ENCODE measurements around the gene FARS2. TPM values are rescaled to one million over a fixed set of nuclear protein-coding genes. Genes with fewer than 3 reads are reported as not detected.

FARS2 gene
- total and polyA plus RNA-seq, 2 of the 13 experiments (the other 11 are each of a cell fraction or from before 2014, with no cell fraction given) = 15.4 to 26.0 TPM

- H3K4me1 ChIP-seq (ENCODE audit: insufficient read depth, low read length) = no peaks in the 10 kb centered on the region
- ChIA-PET CTCF (ENCODE audit: low intra/inter-chr PET ratio, low total read pairs) (no interaction called here), POLR2A (no interaction called here)
- no peak for FAIRE-seq
- peaks cover 7% of the 10 kb centered on the region; the same call in 1 of the 2 replicates for H3K9me3 ChIP-seq (ENCODE audit: low read length)
- in situ Hi-C loops (cut with HindIII; ENCODE audit: extremely low pct_ligation_motif_present, low pct_unique_long_range_greater_than_20kb) = no loop called here
- DNase-seq (ENCODE audit: low spot score) = no peak
- no TSS peak for BruUV-seq (replicated peaks)
- TF ChIP-seq GABPA (IDR thresholded peaks at IDR 0.05; ENCODE audit: low read depth, low read length) = no peak
- no peak for TF ChIP-seq GABPA (CRISPR knock-in tag; IDR thresholded peaks at IDR 0.05; ENCODE audit: low read depth)
- no peak for TF ChIP-seq BCLAF1 (IDR thresholded peaks at IDR 0.05)
- TF ChIP-seq TCF12 (IDR thresholded peaks at IDR 0.05) = no peak
- TF ChIP-seq TCF12 (CRISPR knock-in tag; IDR thresholded peaks at IDR 0.05) = no peak
- TF ChIP-seq CREM (IDR thresholded peaks at IDR 0.05) = no peak
- TF ChIP-seq CREM (CRISPR knock-in tag; IDR thresholded peaks at IDR 0.05) = no peak
- no peak for TF ChIP-seq HMGA1 (CRISPR knock-in tag; conservative IDR thresholded peaks at IDR 0.05)
- TF ChIP-seq NONO (IDR thresholded peaks at IDR 0.05) = no peak
- TF ChIP-seq NONO (CRISPR knock-in tag; conservative IDR thresholded peaks at IDR 0.05) = no peak
- no peak for TF ChIP-seq MIXL1 (CRISPR knock-in tag; IDR thresholded peaks at IDR 0.05)
- TF ChIP-seq ZNF557 (CRISPR knock-in tag; IDR thresholded peaks at IDR 0.05) = no peak
- TF ChIP-seq KAT8 (CRISPR knock-in tag; IDR thresholded peaks at IDR 0.05) = no peak
- no peak for TF ChIP-seq ZFYVE20 (CRISPR knock-in tag; IDR thresholded peaks at IDR 0.05; ENCODE audit: borderline replicate concordance, low read depth)
- TF ChIP-seq THAP11 (CRISPR knock-in tag; IDR thresholded peaks at IDR 0.05) = no peak
- no peak for TF ChIP-seq ZNF513 (CRISPR knock-in tag; conservative IDR thresholded peaks at IDR 0.05)
- TF ChIP-seq HHEX (CRISPR knock-in tag; IDR thresholded peaks at IDR 0.05) = no peak
- no peak for TF ChIP-seq ZNF737 (CRISPR knock-in tag; IDR thresholded peaks at IDR 0.05; ENCODE audit: borderline replicate concordance)
- TF ChIP-seq RAD21 (CRISPR knock-in tag; IDR thresholded peaks at IDR 0.05) = no peak
- TF ChIP-seq ZNF230 (CRISPR knock-in tag; IDR thresholded peaks at IDR 0.05) = no peak
- no peak for TF ChIP-seq ZNF451 (CRISPR knock-in tag; IDR thresholded peaks at IDR 0.05)
- TF ChIP-seq ZSCAN9 (CRISPR knock-in tag; IDR thresholded peaks at IDR 0.05; ENCODE audit: borderline replicate concordance) = no peak
- no peak for TF ChIP-seq HOXA5 (CRISPR knock-in tag; IDR thresholded peaks at IDR 0.05)
- no peak for TF ChIP-seq ZBTB14 (CRISPR knock-in tag; IDR thresholded peaks at IDR 0.05)
- H3K79me2 ChIP-seq (ENCODE audit: insufficient read depth, low read length) = no peaks in the 10 kb centered on the region
- H3K36me3 ChIP-seq (replicated peaks in 1 of 2; ENCODE audit: control insufficient read depth in 1 of 2, insufficient read depth in 2 of 2, low read length in 2 of 2) = no peaks in the 10 kb centered on the region; a peak in 1 of 5 replicates
- intact Hi-C loops (cut with micrococcal nuclease; ENCODE audit: unreplicated experiment) = no loop called here
- no peak overlapping the region for H3K4me2 ChIP-seq (ENCODE audit: low read depth, low read length)
- no peaks in the 10 kb centered on the region for H3K27me3 ChIP-seq (ENCODE audit: control insufficient read depth in 1 of 2, insufficient read depth in 2 of 2, low read length in 2 of 2)
- WGBS (ENCODE audit: low lambda C conversion rate) = 95% methylated on average over 6 of the region's 6 CpGs
- no peak for ATAC-seq
- H3K27ac ChIP-seq (ENCODE audit: extremely low read length, insufficient read depth, low read length) = no peak overlapping the region
- no peak overlapping the region for H3K9ac ChIP-seq (ENCODE audit: insufficient read depth, low read depth, low read length)
- no peak overlapping the region for H2AFZ ChIP-seq (ENCODE audit: low read length)
- H3K4me3 ChIP-seq (replicated peaks in 1 of 3; ENCODE audit: insufficient read depth in 1 of 3, low read depth in 2 of 3, low read length in 3 of 3) = no peak overlapping the region
- H4K20me1 ChIP-seq (ENCODE audit: insufficient read depth, low read length) = no peaks in the 10 kb centered on the region
Observed at GRCh38 chr6:5771759-5772390, 510.6 kb downstream of the FARS2 start.

All from HepG2 (cell line).